Psoas muscle (tissue), 8 donors: Measurements from ENCODE around the gene PLEKHA3. TPM values are rescaled to one million over a fixed set of nuclear protein-coding genes. Genes with fewer than 3 reads are reported as not detected.

Experiments used
- ATAC-seq, 4 donors: fragments of 200-7000 bp; cut with Tn5 transposase; one replicate each; pipeline ENCODE4 v1.9.1; 2020; ENCODE audit warnings: moderate library complexity in 3 of 4, mild to moderate bottlenecking in 2 of 4
- DNase-seq, 2 donors: peaks; one replicate each; pipeline ENCODE4 v3.0.0-alpha.2; 2020
- H3K27ac ChIP-seq: fragments of 200-600 bp; one replicate; pipeline ENCODE4 v1.8.0; 2022
- H3K27me3 ChIP-seq, 3 donors: fragments of 200-600 bp in 1 of 3; one replicate each; pipeline versions ENCODE4 v1.6.1 to v1.8.0; 2013 to 2022; ENCODE audit warnings: low read length in 2 of 3, mild to moderate bottlenecking in 2 of 3, moderate library complexity in 1 of 3; ENCODE audit not compliant: insufficient read depth in 3 of 3
- H3K36me3 ChIP-seq, 2 donors: fragments of 200-600 bp in 1 of 2; one replicate each; pipeline versions ENCODE4 v1.6.1 to v1.8.0; 2013 to 2022; ENCODE audit warnings: low read depth in 1 of 2, mild to moderate bottlenecking in 1 of 2, moderate library complexity in 1 of 2; ENCODE audit not compliant: insufficient read depth in 1 of 2
- H3K4me1 ChIP-seq: fragments of 200-600 bp; one replicate; pipeline ENCODE4 v1.8.0; 2022
- H3K4me3 ChIP-seq: fragments of 200-600 bp; one replicate; pipeline ENCODE4 v1.8.0; 2022; ENCODE audit warnings: mild to moderate bottlenecking
- H3K9me3 ChIP-seq: fragments of 200-600 bp; one replicate; pipeline ENCODE4 v1.8.0; 2022
- CTCF ChIP-seq: fragments of 200-600 bp; IDR thresholded peaks from one replicate; pipeline ENCODE4 v1.8.0; 2022; ENCODE audit warnings: antibody characterized with exemption
- WGBS, 3 donors: extraction: QIAGEN DNeasy Blood & Tissue Kit; methylation state at CpG; one replicate each; pipeline versions ENCODE4 v1.1.6 to v1.1.7; 2013; 5-methylcytosine and 5-hydroxymethylcytosine counted together
- intact Hi-C, 2 donors: fragments of 100-400 bp; cut with DNase I; formaldehyde crosslinking; loops; one replicate each; pipeline versions ENCODE4 v1.11.0 to v1.14.2; 2022
- polyA plus RNA-seq, 3 donors: library from polyadenylated mRNA; stranded (reverse); fragments of 200-250 nt; gene quantifications; one replicate each; pipeline ENCODE4 v1.2.3, GENCODE V29; 2013
- total RNA-seq, 4 donors: library from RNA; stranded (reverse); fragmentation: NEBNext Ultra II Directional in 2 of 4; extraction: Animal tissue kit (Norgen Biotek cat#: 25700) in 2 of 4; gene quantifications; one replicate each; pipeline versions ENCODE4 v1.2.1 to v1.2.4, GENCODE V29; 2021 to 2023
- donor health status: healthy with polysubstance abuse.
- donor health status: DM: no; HTN: no; CAD: no; lungs with moderate emphysema.
- donor health status: Bipolar disorder and iron deficiency.
- donor health status: healthy.
- donor health status: DM: yes; HTN: yes; CAD: no.
- donor health status: DM: no; HTN: no; CAD: no.
- donor health status: DM: no; HTN: no; CAD: no.
- donor health status: DM: yes; HTN: yes; CAD: no.

Gene PLEKHA3
- total and polyA plus RNA-seq, 7 donors: 4.0 to 22.5 (median 13.5) TPM

DNA sequence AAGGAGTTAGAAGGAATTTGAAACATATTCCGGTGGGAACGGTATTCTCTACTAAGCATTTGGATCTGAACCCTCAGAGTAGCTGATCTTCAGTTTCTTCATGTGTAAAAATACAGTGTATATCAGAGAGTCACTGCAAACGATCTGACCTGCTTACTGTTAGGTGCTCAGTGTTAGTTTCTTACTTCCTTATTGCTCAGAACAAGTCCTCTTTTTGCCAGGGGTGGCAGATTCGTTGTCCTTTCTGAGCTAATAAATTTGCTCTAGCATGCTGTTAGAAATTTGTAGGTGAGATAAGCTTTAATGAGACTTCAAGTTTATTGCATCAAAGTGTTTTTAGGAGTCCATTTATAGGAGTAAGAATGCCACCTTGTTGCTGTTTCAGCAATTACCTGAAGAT is 15.8 kb downstream of the PLEKHA3 start:
- ATAC-seq: no peak
- TF ChIP-seq CTCF: no peak
- Histone ChIP-seq H3K4me1 (no peaks in the 10 kb centered on the region), H3K9me3 (no peaks in the 10 kb centered on the region), H3K36me3 (peaks cover 10 to 99% of the 10 kb centered on the region in 2 donors), H3K27ac (no peak overlapping the region), H3K27me3 (no peaks in the 10 kb centered on the region), H3K4me3 (no peak overlapping the region)
- 73 to 83% (median 79%) methylated on average over 4 of the region's 4 CpGs for WGBS, 3 donors
- DNase-seq: no peak
- intact Hi-C loops: no loop called here

GRCh38 chr2:178498137-178498536 is 17.9 kb downstream of the PLEKHA3 start:
- peak; percentile 65 to 87 (median 76) for ATAC-seq

DNA sequence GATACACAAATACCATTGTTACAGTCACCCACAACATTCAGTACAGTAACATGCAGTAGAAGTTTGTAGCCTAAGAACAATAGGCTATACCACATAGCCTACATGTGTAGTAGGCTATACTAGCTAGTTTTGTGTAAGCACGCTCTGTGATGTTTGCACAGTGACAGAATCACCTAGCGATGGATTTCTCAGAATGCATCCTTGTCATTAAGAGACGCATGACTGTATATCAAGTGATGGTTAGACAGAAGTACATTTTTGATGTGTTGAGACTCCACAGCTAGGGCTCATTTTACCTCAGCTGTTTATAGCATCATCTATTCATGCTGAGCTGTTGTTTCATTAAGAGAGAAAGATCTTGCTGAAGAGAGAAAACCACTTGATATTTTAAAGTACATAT is 19.4 kb downstream of the PLEKHA3 start:
- Histone ChIP-seq H3K27ac (no peak overlapping the region), H3K9me3 (no peaks in the 10 kb centered on the region), H3K36me3 (peaks cover 4 to 99% of the 10 kb centered on the region in 2 donors), H3K4me1 (no peaks in the 10 kb centered on the region), H3K27me3 (no peaks in the 10 kb centered on the region), H3K4me3 (no peak overlapping the region)
- no peak for ATAC-seq
- WGBS, 3 donors: 97 to 99% (median 99%) methylated on average over 3 of the region's 3 CpGs
- intact Hi-C loops: no loop called here
- DNase-seq: no peak
- no peak for TF ChIP-seq CTCF

More at GRCh38 chr2:178498137-178498536, 17.9 kb downstream of the PLEKHA3 start:
- H3K27ac ChIP-seq: no peak overlapping the region
- H3K4me1 ChIP-seq: no peaks in the 10 kb centered on the region
- no peak for DNase-seq
- H3K9me3 ChIP-seq: no peaks in the 10 kb centered on the region
- no peak for TF ChIP-seq CTCF
- peaks cover 12 to 99% of the 10 kb centered on the region in 2 donors for H3K36me3 ChIP-seq
- no peaks in the 10 kb centered on the region for H3K27me3 ChIP-seq
- H3K4me3 ChIP-seq: no peak overlapping the region
- intact Hi-C loops: no loop called here

DNA sequence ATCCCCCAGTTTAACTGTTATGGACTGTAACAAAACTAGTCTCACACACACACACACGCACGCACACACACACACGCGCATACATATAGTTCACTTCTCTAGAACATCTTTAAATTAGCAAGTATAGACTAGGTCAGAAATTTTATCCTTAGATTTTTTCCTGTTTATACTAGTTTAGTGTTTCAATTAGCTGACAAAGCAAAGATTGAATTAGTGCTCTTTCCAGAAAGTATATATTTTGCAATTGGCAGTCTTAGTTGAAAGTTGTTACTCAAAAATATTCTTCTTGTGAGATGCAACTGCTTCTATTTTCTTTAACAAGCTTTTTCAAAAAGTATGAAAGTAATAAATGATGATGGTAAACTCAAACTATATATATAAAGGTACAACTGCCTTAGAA is 22.5 kb downstream of the PLEKHA3 start:
- H3K27me3 ChIP-seq: no peaks in the 10 kb centered on the region
- no peaks in the 10 kb centered on the region for H3K4me1 ChIP-seq
- H3K4me3 ChIP-seq: no peak overlapping the region
- H3K36me3 ChIP-seq: peaks cover 3 to 90% of the 10 kb centered on the region in 2 donors
- DNase-seq (no peak), ATAC-seq (no peak)
- no peak overlapping the region for H3K27ac ChIP-seq
- no peak for TF ChIP-seq CTCF
- WGBS, 3 donors: 97 to 98% (median 97%) methylated on average over 4 of the region's 4 CpGs
- intact Hi-C loops: no loop called here
- no peaks in the 10 kb centered on the region for H3K9me3 ChIP-seq

DNA sequence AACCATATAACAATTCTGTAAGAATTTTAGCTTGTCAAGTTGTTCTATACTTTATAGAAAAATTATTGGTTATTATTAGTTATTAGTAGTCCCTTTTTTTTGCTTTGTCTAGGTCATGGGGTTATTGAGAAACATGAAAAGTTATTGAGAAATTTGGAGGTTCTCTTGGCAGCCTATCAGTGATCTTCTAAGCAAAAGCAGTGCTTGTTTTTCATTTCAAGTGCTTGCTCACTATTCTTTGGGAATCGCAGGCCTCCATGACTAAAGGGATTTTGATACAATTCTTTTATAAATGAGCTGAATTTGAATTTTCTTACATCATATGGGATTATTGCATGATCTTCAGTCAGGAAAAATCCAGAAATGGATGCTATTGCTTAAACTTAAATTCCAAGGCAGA is 25.8 kb downstream of the PLEKHA3 start:
- intact Hi-C loops: no loop called here
- ATAC-seq: no peak

More for the DNA sequence above, 25.8 kb downstream of the PLEKHA3 start:
- no peak for DNase-seq
- H3K27ac ChIP-seq: no peak overlapping the region
- H3K27me3 ChIP-seq: no peaks in the 10 kb centered on the region
- H3K4me3 ChIP-seq: no peak overlapping the region
- no peak for TF ChIP-seq CTCF
- peaks cover 3 to 73% of the 10 kb centered on the region in 2 donors for H3K36me3 ChIP-seq
- H3K4me1 ChIP-seq: no peaks in the 10 kb centered on the region
- WGBS, 3 donors: 87 to 90% (median 88%) methylated on average over 1 of the region's 1 CpG
- no peaks in the 10 kb centered on the region for H3K9me3 ChIP-seq
